ENCODE results near the gene ATP8B3. TPM values are rescaled to one million over a fixed set of nuclear protein-coding genes. Genes with fewer than 3 reads are reported as not detected.

The ATP8B3 gene
- total RNA-seq, 1 donor from 2014 or later: 3.3 TPM

GRCh38 chr19:1757468-1758230, 54.4 kb downstream of the ATP8B3 start:
- DNase-seq (ENCODE audit: low read depth, low spot score): no peak

GRCh38 chr19:1756705-1757465, 55.2 kb downstream of the ATP8B3 start:
- DNase-seq (ENCODE audit: low read depth, low spot score): no peak

GRCh38 chr19:1756264-1756663, 55.8 kb downstream of the ATP8B3 start:
- no peak for DNase-seq (ENCODE audit: low read depth, low spot score)

- no peak for DNase-seq (ENCODE audit: low read depth, low spot score)
Observed at GRCh38 chr19:1755467-1756171, 56.5 kb downstream of the ATP8B3 start.

GRCh38 chr19:1754636-1755466, 57.2 kb downstream of the ATP8B3 start:
- no peak for DNase-seq (ENCODE audit: low read depth, low spot score)

- no peak for DNase-seq (ENCODE audit: low read depth, low spot score)
Observed at GRCh38 chr19:1754018-1754635, 57.9 kb downstream of the ATP8B3 start.

- DNase-seq (ENCODE audit: low read depth, low spot score): no peak
Observed at GRCh38 chr19:1752757-1753728, 59.0 kb downstream of the ATP8B3 start, which contains the start of gene ONECUT3. Gene ONECUT3 (plus strand): TSS chr19:1753506. CDS start chr19:1753663, 157 bp downstream.

- DNase-seq (ENCODE audit: low read depth, low spot score): no peak
Observed at GRCh38 chr19:1752009-1752756, 59.9 kb downstream of the ATP8B3 start.

- DNase-seq (ENCODE audit: low read depth, low spot score): no peak
Observed at GRCh38 chr19:1751367-1752008, 60.6 kb downstream of the ATP8B3 start.

GRCh38 chr19:1750343-1751021, 61.6 kb downstream of the ATP8B3 start:
- no peak for DNase-seq (ENCODE audit: low read depth, low spot score)

- no peak for DNase-seq (ENCODE audit: low read depth, low spot score)
Observed at GRCh38 chr19:1749373-1750342, 62.4 kb downstream of the ATP8B3 start.

- DNase-seq (ENCODE audit: low read depth, low spot score): no peak
Observed at GRCh38 chr19:1748873-1749341, 63.2 kb downstream of the ATP8B3 start.

GRCh38 chr19:1748115-1748872, 63.8 kb downstream of the ATP8B3 start:
- no peak for DNase-seq (ENCODE audit: low read depth, low spot score)

GRCh38 chr19:1747285-1748114, 64.6 kb downstream of the ATP8B3 start:
- DNase-seq (ENCODE audit: low read depth, low spot score): no peak

Measured in pulmonary artery endothelial cell (primary cell).